Suppressor macrophage treated with lipopolysaccharide for 1 hour (primary cell): Measurements from ENCODE around the gene UHRF2.
"Not testable (repeated sequence)": the region's sequence is repeated elsewhere in the genome, so short reads cannot be mapped to it uniquely, and the experiment has no call there.

ENCODE experiments used
- DNase-seq, 3 donors: peaks; one replicate each; pipeline ENCODE4 v3.0.0-alpha.2; 2020 to 2022

The UHRF2 gene, protein sequence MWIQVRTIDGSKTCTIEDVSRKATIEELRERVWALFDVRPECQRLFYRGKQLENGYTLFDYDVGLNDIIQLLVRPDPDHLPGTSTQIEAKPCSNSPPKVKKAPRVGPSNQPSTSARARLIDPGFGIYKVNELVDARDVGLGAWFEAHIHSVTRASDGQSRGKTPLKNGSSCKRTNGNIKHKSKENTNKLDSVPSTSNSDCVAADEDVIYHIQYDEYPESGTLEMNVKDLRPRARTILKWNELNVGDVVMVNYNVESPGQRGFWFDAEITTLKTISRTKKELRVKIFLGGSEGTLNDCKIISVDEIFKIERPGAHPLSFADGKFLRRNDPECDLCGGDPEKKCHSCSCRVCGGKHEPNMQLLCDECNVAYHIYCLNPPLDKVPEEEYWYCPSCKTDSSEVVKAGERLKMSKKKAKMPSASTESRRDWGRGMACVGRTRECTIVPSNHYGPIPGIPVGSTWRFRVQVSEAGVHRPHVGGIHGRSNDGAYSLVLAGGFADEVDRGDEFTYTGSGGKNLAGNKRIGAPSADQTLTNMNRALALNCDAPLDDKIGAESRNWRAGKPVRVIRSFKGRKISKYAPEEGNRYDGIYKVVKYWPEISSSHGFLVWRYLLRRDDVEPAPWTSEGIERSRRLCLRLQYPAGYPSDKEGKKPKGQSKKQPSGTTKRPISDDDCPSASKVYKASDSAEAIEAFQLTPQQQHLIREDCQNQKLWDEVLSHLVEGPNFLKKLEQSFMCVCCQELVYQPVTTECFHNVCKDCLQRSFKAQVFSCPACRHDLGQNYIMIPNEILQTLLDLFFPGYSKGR

DNA sequence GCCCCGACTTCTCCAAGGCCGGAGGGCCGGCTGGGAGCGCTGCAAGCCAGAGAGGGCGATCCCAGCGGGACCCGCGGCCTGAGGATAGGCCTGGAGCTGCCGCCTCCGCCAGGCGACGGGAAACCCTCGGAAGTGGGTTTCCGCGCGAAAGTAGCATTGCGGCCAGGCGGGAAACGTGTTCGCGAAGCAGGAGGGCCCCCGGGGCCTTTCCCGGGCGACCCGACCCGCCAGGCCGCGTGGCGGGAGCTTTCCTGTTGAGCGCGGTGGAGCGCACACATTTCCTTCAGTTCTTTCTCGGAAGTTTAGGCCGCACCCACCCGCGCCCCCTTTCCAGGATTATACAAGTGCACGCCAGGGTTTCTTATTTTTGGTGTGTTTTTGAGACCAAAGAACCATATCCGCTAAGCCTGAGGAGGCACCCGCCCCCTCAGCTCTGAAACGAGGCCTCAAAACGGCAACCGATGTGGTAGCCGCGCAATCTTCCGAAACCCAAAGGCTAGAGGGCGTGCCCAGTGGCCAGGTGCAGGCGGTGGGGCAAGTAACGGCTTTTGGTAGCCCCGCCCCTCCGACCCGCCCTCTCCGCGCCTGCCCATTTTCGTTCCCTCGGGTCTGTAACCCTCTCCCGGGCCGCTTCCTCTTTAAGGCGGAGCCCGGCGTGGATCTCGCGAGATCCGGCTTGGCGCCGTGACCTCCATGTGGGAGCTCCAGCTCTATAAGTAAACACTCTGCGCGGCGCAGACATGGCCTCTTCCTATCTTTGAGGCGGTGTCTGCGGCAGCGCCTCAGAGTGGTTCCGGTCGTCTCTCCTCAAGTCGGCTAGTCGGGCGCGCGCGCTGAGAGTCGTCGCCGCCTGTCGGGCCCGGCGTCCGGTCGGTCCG, at the start of gene UHRF2:
TSS of gene UHRF2 (plus strand) at position 713 of the 878 bp plus-strand sequence. CDS start 292 bp downstream, outside the sequence.
- peak; percentile 99 to 100 (median 99) for DNase-seq

DNA sequence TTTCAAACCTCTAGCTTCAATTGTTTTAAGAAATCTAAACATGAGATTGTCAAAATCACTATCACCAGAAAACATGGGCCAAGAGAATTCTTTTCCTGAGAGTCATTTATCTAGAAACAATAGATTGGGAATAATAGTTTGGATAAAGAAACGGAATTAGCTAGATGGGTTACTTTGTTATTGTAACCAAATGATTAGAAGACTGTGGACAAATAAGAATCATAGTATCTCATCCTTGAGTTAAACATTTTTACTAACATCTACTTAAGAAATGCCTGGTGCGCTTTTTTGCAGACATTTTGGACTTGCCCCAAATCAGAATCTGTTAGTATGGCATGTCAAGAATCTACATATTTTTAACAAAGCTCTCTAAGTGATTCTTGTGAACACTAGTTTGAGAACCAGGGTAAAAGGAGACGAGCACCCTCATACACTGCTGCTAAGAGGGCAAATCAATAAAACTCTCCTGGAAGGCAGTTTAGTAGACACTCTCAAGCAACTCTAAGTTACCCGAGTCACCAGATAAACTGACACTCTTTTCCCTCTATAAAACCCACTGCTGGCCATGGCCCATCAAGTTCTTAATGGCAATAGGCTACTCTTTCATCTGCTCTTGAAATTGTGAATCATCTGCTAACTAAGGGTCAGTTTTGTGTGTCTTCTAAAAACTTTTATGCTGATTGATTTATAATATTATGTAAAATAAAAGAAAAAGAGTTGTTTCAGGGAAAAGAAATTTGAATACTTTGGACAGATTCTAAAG, 45.7 kb upstream of the UHRF2 start:
- DNase-seq, result no peak

DNA sequence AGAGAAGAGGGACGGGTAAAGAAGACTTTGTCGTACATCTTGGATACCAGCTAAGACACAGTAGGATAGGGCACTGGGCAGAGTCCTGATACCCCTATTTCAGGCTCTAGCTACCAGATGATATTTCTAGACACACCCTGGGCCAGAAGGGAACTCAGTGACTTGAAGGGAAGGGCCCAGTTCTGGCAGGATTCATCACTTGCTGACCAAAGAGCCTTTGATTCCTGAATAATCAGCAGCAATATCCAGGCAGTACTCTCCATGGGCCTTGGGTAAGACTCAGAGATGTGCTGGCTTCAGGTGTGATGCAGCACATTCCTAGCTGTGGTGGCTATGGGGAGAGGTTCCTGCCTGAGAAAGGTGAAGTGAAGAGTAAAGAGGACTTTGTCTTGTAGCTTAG, 44.2 kb upstream of the UHRF2 start:
- no peak for DNase-seq

DNA sequence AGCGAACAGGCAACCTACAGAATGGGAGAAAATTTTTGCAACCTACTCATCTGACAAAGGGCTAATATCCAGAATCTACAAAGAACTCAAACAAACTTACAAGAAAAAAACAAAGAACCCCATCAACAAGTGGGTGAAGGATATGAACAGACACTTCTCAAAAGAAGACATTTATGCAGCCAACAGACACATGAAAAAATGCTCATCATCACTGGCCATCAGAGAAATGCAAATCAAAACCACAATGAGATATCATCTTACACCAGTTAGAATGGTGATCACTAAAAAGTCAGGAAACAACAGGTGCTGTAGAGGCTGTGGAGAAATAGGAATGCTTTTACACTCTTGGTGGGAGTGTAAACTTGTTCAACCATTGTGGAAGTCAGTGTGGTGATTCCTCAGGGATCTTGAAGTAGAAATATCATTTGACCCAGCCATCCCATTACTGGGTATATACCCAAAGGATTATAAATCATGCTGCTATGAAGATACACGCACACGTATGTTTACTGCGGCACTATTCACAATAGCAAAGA, 31.5 kb upstream of the UHRF2 start:
- not testable (repeated sequence) for DNase-seq

DNA sequence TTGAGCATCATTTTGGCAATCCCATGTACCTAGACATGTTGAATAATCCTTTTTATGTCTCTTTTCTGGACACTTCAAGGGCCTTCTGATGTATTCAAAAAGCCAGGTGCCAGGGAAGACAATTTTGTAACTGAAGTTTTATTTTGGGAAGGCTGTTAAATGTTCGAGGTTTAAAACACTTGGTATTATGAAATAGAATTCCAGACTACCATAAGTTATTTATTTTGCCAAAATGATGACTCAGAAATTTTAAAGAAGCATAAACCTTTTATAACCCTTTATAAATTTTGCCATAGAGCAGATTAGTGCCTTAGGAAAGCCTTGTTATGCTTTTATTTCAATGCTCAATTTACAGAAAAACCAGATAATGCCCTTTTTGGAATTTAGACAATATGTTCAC, 30.3 kb upstream of the UHRF2 start:
- no peak for DNase-seq

DNA sequence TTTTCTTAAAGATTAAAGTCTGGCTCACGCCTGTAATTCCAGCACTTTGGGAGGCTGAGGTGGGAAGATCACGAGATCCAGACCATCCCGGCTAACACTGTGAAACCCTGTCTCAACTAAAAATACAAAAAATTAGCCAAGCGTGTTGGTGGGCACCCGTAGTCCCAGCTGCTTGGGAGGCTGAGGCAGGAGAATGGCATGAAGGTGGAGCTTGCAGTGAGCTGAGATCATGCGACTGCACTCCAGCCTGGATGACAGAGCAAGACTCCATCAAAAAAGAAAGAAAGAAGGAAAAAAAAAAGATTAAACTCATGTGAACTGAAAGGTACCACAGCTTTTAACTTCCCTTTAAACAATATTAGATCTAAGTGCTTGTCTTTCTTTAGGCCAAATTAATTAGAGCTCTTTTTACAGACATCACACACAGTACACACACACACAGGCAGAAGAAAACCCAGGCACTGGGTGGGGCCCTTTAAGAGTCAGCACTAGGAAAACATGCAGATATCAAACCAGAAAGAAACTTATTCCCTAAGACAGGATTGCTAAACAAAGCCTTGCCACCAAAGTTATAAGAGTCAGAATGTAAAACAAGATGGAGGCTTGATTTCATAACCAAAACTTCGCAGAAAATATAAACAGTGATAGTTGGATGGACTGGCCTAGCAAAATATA, 29.3 kb upstream of the UHRF2 start:
- DNase-seq, result no peak

DNA sequence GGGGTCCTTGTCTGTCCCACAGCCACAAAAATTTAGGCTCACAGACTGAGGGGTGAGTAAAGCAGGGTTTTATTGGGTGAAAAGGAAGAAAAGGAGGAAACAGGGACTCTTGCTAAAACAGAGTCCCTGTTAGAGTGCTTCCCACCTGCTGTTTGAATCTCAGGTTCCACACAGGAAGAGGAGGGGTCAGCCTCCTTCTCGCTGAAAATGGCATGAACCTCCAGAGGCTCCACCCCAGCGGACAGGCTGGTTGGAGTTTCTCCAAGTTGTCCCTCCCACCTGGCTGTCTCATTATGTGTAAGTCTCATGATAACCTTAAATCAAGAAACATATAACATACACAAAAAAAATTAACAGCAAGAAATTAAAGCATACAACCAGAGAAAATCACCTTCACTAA, 28.3 kb upstream of the UHRF2 start:
- DNase-seq, result no peak

DNA sequence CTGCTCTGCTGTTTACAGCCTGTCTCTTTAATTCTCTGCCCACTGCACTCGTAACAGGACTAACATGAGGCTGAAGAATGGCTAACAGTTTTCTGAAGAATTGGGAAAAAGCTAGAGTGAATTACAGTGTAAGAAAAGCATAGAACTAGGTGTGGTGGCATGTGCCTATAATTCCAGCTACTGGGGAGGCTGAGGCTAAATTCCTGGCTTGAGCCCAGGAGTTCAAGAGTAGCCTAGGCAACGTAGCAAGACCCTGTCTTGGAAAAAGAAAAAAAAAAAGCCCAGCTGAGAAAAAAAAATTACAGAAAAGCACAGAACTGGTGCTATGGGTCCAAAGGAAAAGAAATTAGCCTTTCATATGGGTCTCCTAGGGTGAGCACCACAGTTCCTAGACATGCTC, 13.9 kb upstream of the UHRF2 start:
- DNase-seq, result no peak

DNA sequence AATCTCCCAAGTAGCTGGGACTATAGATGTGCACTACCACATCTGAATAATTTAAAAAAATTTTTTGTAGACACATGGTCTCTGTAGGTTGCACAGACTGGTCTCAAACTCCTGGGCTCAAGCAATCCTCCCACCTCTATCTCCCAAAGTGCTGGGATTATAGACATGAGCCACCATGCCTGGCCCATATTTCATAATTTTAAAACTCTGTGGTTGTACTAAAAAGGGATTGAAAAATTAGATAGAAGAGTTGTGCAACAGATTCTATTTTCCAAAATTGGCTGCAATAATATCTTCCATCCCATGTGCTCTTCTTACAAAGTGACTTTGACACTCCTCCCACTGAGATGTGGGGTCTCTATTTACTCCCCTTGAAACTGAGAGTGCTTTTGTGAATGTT, 7.6 kb upstream of the UHRF2 start:
- DNase-seq, result no peak

DNA sequence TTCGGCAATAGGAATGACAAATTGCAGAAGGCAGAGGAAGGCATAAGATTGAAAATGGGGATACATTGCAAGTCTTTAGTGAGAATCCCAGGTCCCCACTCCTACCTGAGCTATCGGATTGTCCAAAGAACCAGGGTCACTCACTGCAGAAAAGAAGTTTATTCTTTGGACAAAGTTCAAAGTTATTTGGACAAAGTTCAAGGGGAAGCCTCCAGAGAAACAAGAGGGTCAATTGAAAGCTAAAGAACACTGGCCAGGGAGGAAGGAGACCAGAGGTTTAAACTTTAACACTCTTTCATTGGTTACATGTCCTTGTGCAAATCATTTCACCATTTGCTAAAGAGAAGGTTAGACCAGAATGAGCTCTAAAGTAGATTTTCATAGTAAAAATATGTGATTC, 5.2 kb upstream of the UHRF2 start:
- DNase-seq, result no peak

DNA sequence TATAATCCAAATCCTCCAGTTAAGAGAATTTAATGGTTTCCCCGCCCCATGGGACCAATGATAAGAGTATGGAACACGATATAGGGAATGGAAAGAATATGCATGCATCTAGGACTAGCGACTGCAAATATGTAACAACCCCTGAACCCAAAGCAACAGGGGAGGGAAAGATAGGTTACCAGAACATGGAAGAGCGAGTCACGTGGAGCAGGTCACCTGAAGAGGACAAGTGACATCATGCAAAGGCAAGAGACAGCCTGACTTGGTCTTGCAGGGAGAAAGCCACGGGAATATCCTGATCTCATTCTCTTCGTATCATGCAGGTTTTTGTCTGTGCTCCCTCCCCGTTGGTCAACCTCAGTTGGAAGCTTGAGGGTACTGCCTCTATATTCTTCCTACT, 4.7 kb upstream of the UHRF2 start:
- no peak for DNase-seq

DNA sequence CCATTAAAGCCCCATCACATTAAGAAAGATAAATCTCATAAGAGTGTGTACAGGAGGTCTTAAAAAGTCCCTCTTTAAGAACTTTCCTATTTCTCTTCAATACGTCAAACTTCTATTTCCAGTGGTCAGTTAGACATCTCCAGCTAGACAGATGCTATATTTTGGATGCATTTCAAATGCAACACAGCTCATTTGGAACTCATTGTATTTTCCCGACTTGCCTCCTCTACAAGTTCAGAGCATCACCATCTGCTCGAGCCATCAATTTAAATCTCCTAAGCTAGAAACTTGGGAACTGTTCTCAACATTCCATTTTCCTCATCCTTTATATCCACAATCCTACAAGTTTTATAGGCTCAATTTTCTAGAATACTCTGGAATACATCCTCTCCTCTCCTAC, 3.2 kb upstream of the UHRF2 start:
- no peak for DNase-seq

DNA sequence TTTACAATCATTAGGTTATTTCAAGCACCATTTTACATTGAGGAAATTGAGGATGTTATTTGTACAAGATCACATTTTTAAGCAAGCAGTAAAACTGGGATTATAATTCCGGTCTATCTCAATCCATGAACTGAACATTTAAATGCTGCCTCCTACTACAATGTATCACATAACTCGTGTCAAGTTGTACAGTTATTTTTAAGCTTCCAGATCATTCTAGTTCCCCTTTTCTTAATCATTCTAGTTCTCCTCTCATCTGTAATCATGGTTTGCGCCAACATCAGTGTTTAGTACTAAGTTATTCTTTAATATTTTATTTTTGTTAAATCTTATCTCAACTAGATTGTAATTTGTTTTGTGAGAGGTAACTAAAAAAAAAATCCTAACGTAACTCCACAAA, 2.4 kb upstream of the UHRF2 start:
- peak; percentile 14 to 52 (median 46) for DNase-seq

DNA sequence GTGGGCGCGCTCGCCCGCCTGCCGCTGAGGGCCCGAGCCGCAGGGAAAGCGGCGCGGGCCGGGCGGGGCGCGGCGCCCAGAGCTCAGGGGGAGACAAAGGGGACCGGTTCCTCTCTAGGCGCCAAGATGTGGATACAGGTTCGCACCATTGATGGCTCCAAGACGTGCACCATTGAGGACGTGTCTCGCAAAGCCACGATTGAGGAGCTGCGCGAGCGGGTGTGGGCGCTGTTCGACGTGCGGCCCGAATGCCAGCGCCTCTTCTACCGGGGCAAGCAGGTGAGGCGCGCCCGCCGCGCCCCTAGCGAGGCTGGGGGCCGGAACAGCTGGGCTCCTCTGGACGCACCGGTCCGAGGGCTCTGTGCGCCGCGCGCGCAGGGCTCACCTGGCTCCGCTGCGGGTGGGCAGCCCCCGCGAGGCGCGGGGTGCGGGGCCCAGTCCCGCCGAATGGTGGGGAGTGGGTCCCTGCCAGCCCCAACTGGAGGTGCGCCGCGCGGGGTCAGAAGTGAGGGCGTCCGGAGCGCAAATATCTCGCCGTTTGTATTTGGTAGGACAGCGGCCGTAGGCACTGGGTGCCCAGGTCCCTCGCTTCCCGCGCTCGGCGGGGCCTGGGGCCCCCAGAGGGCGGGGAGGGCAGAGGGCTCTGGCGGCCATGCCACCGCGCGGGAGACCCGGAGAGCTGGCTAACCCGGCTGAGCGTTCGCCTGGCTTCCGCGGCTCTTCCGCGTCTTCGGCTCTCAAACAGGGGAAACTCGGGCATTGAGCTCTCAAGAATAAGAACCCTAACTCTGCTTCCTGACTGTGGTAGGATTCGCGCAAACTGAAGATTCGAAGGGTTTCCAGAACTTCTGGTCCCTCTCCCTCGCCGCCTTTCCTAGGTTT, 607 bp downstream of the UHRF2 start:
- peak; percentile 56 to 66 (median 56) for DNase-seq

DNA sequence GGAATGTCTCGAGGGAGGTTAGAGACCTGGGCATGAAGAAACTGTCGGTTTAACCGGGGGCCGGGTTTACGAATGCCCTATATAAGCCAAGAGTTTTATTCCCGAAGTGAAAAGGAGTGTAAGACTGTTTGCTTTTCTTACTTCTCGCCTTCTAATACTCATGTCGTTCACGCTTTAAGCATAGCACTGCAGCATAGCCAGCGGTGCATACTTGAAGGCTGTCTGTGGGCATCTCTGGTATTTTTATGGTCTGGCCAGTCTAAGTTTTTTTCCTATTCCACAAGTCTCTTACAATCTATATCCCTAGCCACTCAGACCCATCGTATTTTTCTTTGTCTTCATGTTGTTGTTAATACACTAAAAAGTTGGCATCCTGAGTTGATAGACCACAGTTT, 1.2 kb downstream of the UHRF2 start:
- no peak for DNase-seq

DNA sequence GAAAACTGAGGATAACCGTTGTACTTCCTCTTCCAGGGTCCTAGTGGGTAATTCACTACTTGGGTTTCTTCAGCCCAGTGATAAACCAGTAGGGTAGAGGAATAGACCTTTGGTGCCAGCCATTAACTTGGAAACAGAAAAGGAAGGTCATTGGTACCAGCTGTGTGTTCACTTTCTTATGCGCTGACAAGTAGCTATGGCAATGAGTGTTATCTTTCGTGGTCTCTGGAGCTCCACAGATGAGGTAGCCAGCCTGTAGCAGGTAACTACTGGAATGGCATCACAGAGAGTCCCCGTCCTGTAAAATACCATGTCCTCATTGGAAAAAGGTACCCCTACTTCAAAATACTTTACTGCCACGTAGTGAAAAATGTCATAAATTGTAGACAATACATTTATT, 2.3 kb downstream of the UHRF2 start:
- DNase-seq, result no peak

DNA sequence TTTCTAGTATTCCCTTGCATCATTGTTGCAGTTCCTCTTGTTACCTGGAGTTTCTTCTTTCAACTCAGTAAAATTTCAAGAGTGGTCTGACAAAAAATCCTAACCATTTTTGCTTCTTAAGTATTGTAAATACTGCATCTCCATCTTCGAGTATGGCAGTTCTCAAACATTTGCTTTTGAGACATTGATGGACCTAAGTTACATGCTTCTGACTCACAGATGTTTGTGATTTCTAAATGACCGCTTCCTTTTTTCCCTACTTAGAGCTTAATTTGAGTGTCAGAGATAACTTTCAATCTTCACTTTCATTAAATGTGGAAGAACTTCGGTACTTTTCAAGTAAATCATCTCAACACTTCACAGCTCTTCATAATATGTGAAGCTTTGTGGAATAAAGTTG, 4.2 kb downstream of the UHRF2 start:
- DNase-seq, result peak; percentile 42 to 81 (median 77)

DNA sequence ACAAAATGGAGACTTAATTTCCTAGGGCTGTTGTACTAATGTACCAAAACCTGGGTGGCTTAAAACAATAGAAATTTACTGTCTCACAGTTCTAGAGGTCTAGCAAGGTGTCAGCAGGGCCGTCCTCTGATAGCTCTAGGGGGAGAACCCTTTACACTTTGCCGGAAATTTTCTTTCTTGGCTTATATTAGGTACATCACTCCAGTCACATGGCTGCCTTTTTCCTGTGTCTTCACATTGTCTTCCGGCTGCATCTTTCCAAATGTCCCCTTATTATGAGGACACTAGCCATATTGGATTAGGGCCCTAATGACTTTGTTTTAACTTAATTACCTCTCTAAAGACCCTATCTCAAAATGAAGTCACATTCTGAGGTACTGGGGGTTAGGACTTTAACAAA, 5.8 kb downstream of the UHRF2 start:
- DNase-seq, result no peak

DNA sequence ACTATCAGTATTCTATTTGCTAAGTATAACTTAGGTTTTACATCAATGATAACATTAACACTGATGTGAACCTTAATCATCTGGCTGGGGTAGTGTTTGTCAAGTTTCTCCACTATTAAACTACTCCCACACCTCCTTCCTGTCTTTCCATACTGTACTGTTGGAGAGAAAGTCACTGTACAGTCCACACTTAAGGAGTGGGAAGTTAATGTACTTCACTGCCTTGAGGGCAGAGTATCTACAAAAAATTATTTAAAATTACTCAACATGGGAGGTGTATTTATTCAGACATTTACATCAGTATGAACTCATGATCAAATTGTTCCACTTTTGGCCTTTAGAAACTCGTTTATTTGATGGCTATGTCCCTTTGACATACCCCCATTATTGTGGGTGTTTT, 11.9 kb downstream of the UHRF2 start:
- DNase-seq, result peak in 2 of 3 donors; percentile 24 to 29

DNA sequence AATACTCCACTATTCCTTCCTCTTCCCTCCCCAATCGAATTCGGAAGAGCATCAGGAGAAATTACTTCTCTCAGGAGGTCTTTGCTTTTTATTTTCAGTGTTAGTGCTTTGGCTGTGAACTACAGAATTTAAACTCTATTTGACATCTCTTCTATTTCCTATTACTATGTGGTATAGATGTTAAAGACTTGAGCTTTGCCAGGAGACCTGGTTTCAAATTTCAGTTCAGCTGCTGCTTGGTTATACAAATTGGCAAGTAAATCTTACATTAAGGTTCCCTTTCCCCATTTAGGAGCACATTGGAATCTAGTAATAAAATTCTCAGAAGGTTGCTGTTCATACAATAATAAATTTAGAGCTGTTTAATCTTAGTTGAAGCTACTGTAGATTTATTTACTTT, 13.1 kb downstream of the UHRF2 start:
- no peak for DNase-seq
